ENCODE results near the gene CCAR1.

- TF ChIP-seq CTCF (IDR thresholded peaks at IDR 0.05), result no peak
- no peak for TF ChIP-seq ZFX (IDR thresholded peaks at IDR 0.05; ENCODE audit: borderline replicate concordance)
Measured at GRCh38 chr10:68725016-68725415, 4.0 kb downstream of the CCAR1 start.

Measured in 22Rv1 (cell line).